CD1c-positive myeloid dendritic cell (primary cell): ENCODE data around the gene OCRL.
A peak's percentile ranks its signal among the peaks of the same experiment; 100 is the strongest.

Experiments
- DNase-seq: peaks from one replicate; pipeline ENCODE4 v3.0.0-alpha.2; 2016; ENCODE audit errors: extremely low spot score

Gene OCRL

GRCh38 chrX:129636175-129636681 lies 96.2 kb downstream of the OCRL start:
- DNase-seq: no peak

GRCh38 chrX:129637217-129638109 lies 97.4 kb downstream of the OCRL start:
- DNase-seq: peak; percentile 71

GRCh38 chrX:129638917-129639316 lies 98.9 kb downstream of the OCRL start:
- no peak for DNase-seq

- DNase-seq: peak; percentile 58
Measured at GRCh38 chrX:129640737-129641136, 100.7 kb downstream of the OCRL start.

- DNase-seq: peak; percentile 8
Measured at GRCh38 chrX:129641469-129641868, 101.4 kb downstream of the OCRL start.

GRCh38 chrX:129641941-129642340 lies 101.9 kb downstream of the OCRL start:
- DNase-seq: peak; percentile 16
